ENCODE measurements around the gene HEPACAM2. TPM values are rescaled to one million over a fixed set of nuclear protein-coding genes. Genes with fewer than 3 reads are reported as not detected.

HEPACAM2 gene
- total RNA-seq, 1 donor from 2014 or later, result 0.10 TPM

DNA sequence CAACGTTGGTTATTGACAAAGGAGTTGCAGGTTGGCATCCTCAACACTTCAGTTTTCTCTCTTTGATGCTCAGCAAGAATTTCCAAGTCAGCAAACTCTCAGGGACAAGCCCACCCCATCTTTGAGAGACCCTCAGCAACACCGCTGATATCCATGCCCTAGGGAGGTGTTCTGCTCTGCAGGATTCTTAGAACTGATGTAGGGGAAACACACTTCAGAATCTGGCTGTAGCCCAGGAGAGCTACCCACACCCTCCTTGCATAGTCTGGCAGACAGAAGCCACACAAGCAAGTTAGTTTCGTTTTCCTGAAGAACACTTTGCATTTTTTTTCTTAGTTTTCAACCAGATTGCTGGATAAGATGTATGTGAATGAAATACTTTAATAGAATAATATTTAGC, 78.9 kb downstream of the HEPACAM2 start:
- peak; percentile 61 for DNase-seq (ENCODE audit: low read depth)

DNA sequence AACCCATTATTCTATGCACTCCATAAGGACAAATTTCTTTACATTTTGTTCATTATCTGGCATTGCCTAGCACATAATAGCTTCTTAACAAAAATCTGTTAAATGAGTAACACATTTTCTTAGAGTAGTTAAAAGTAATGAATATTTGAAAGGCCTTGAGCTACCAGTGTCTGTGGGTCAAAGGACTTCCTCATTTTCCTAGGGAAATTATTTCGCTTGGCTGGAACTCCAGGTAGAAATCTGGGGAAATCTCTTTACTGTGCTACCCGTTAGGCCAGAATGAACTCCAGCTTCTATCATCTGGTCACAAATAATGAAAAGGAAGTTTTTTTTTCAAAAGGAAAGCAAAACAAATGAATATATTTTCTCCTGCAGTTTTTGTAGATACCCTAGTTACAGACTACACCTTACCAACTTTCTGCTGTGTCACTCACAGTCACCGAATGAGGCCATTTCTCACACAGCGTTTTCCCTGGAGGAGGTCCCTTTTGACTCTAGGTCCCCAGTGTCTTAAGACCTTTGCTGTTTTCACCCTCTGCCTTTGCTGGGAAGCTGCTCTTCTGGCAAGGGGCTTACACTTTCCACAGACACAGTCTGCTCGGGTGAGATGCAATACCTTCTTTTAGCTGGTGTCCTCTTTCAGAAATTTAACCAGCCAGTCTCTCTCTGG, 79.7 kb downstream of the HEPACAM2 start:
- no peak for DNase-seq (ENCODE audit: low read depth)

DNA sequence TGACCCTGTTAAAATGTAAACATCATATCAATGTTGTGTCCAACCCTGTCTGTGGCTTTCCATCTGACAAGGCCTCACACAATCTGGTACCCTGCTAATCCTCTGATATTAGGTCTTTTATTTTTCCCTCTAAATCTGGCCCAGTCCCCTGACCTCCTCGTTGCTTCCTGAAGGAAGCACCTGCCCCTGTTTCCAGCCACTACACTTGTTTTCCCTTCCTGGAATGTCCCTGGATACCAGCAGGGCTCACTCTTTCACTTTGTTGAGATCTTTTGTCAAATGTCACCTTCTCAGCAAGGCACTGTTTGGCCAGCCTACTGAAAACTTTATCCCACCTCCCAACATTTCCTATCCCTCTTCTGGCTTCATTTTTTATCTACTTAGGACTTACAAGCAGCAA, 80.2 kb downstream of the HEPACAM2 start:
- no peak for DNase-seq (ENCODE audit: low read depth)

DNA sequence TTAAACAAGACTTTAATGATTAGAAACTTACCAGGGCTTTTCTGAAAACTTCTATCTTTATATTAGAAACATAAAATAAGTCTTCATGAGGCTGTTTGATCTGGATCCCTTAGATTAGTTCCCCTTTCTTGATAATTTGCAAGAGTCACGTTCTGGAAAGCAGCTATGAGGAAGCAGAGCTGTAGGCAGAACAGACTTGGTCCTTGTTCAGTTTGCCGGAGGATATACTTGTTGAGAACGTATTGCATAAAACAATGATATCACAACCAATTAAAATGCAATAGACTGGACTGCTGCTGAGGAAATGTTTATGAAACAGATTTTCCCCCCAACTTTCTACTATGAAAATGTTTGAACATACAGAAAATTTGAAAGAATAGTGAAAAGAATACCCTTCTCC, 80.9 kb downstream of the HEPACAM2 start:
- DNase-seq (ENCODE audit: low read depth), result no peak

DNA sequence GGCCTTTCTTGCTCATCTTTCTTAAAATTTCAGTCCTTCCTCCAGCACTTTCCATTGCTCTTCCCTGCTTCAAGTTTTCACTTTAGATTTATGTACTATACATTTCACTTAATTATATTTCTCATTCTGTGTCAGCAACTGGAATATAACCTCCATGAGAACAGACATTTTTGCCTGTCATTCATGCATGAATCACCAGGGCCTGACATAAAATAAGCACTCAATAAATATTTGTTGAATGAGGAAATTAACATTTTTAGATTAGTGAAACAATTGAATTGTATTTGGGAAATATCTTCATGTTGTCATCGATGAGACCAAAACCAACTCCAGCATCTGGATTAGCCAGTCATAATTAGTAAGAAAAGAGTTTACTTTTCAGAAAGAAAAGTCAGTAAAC, 84.1 kb downstream of the HEPACAM2 start:
- no peak for DNase-seq (ENCODE audit: low read depth)

DNA sequence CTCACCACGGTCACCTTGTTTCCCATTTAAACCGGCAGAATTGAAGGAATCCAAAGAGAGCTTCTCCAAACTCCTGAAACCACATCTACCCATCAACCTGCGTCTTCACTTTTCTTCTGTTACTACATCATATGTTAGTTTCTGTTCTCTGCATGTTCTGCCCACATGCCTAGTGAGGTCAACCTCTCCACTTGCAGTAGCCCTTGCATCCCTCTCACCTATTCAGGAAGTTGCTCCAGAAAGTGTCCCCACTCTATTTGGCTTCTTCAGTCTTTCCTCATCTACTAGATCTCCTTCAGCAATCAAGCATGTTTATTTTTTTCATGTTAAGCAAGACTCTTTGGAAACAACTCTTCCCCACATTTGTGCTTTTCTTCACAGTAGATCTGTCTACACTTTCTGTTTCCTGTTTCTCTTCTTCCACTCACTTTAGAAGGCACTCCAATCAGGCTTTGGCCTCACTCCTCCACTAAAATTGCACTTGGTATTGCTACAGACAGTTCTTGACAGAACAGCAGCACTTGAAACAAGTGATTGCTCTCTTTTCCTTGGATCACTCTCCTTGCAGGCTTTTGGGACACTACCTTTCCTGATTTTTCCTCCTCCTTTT, 85.6 kb downstream of the HEPACAM2 start:
- no peak for DNase-seq (ENCODE audit: low read depth)

DNA sequence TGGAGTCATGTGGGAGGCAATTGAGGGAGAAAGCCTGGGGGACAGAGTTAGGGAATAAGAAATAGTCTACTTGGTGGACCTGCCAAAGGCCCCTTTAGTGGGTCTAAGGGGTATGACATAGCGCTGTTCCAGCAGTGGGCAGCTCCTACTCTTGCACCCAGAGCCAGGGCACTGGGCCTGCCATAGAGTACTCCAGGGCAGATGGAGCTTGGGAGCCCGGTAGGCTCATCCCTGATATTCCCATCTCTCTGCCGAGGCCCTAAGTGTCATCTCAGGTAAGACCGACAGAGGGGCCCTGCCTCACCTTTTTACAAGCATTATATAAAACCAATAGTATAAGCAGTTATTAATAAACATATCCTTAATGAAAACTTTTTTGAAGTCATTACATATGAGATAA, 87.7 kb downstream of the HEPACAM2 start:
- DNase-seq (ENCODE audit: low read depth), result no peak

Other genes starting within 250 kb of the HEPACAM2 start
- 17.7 and 22.3 TPM in 2 replicates for gene SAMD9, start 108.5 kb downstream of the HEPACAM2 start, total RNA-seq
- 15.6 and 17.7 TPM in 2 replicates for gene SAMD9L, start 78.1 kb downstream of the HEPACAM2 start, total RNA-seq
- gene VPS50, start 5.9 kb upstream of the HEPACAM2 start, total RNA-seq, result 49.3 and 56.6 TPM in 2 replicates

Measured in renal cortical epithelial cell (primary cell).